ENCODE results near the gene CC2D2A. TPM values are rescaled to one million over a fixed set of nuclear protein-coding genes. Genes with fewer than 3 reads are reported as not detected.

Gene CC2D2A
- total and polyA plus RNA-seq, 7 donors: 1.6 to 4.7 (median 2.1) TPM

- peak in 1 of 4 donors; percentile 21 for ATAC-seq
- intact Hi-C loops (cut with DNase I): loop anchor here in 1 of 2 donors (10.0 kb wide), 1 partner anchor 335 kb away; no protein-coding TSS in a partner anchor
- 0 to 4% (median 2%) methylated on average over 3 of the region's 3 CpGs for WGBS, 3 donors
These were observed 420 bp downstream of the CC2D2A start for GRCh38 chr4:15470128-15470475.

GRCh38 chr4:15476396-15476795, 6.7 kb downstream of the CC2D2A start:
- DNase-seq (no peak), ATAC-seq (no peak)
- intact Hi-C loops (cut with DNase I): loop anchor here (5.0 to 10.0 kb wide), 3 partner anchors 176 to 526 kb away; no protein-coding TSS in a partner anchor
- peaks cover 0 to 11% of the 10 kb centered on the region in 2 donors for H3K36me3 ChIP-seq (ENCODE audit: insufficient read depth in 1 of 2, low read depth in 1 of 2)
- no peak overlapping the region for H3K4me3 ChIP-seq
- no peaks in the 10 kb centered on the region for H3K27me3 ChIP-seq (ENCODE audit: insufficient read depth in 3 of 3, low read length in 2 of 3)
- no peak overlapping the region for H3K27ac ChIP-seq
- H3K9me3 ChIP-seq: no peaks in the 10 kb centered on the region
- peaks cover 6% of the 10 kb centered on the region for H3K4me1 ChIP-seq
- no peak for TF ChIP-seq CTCF (IDR thresholded peaks at IDR 0.05)
- WGBS, 3 donors: 73 to 88% (median 87%) methylated on average over 5 of the region's 5 CpGs

More at GRCh38 chr4:15470128-15470475, 420 bp downstream of the CC2D2A start:
- Histone ChIP-seq H3K27ac (no peak overlapping the region), H3K4me1 (peaks cover 16% of the 10 kb centered on the region), H3K9me3 (no peaks in the 10 kb centered on the region), H3K27me3 (ENCODE audit: insufficient read depth in 3 of 3, low read length in 2 of 3) (no peaks in the 10 kb centered on the region), H3K4me3 (peak overlapping the region; percentile 75), H3K36me3 (ENCODE audit: insufficient read depth in 1 of 2, low read depth in 1 of 2) (no peaks in the 10 kb centered on the region)
- DNase-seq: no peak
- no peak for TF ChIP-seq CTCF (IDR thresholded peaks at IDR 0.05)

GRCh38 chr4:15478724-15479088, 9.0 kb downstream of the CC2D2A start:
- peak in 1 of 4 donors; percentile 35 for ATAC-seq
- no peaks in the 10 kb centered on the region for H3K9me3 ChIP-seq
- no peak for TF ChIP-seq CTCF (IDR thresholded peaks at IDR 0.05)
- no peaks in the 10 kb centered on the region for H3K4me1 ChIP-seq
- H3K36me3 ChIP-seq (ENCODE audit: insufficient read depth in 1 of 2, low read depth in 1 of 2): peaks cover 0 to 11% of the 10 kb centered on the region in 2 donors
- no peak overlapping the region for H3K4me3 ChIP-seq
- 57 to 74% (median 65%) methylated on average over 5 of the region's 5 CpGs for WGBS, 3 donors
- DNase-seq: no peak
- intact Hi-C loops (cut with DNase I): loop anchor here (2.0 to 10.0 kb wide), 4 partner anchors 174 to 524 kb away; partner anchors contain the start of gene FBXL5 (in 1 of the 2)
- H3K27ac ChIP-seq: no peak overlapping the region
- H3K27me3 ChIP-seq (ENCODE audit: insufficient read depth in 3 of 3, low read length in 2 of 3): no peaks in the 10 kb centered on the region

- Histone ChIP-seq H3K4me3 (peak overlapping the region; percentile 48), H3K27me3 (ENCODE audit: insufficient read depth in 3 of 3, low read length in 2 of 3) (no peaks in the 10 kb centered on the region), H3K4me1 (no peaks in the 10 kb centered on the region), H3K27ac (peak overlapping the region; percentile 14), H3K9me3 (no peaks in the 10 kb centered on the region), H3K36me3 (ENCODE audit: insufficient read depth in 1 of 2, low read depth in 1 of 2) (peaks cover 0 to 11% of the 10 kb centered on the region in 2 donors)
- peak; percentile 64 for TF ChIP-seq CTCF (IDR thresholded peaks at IDR 0.05)
- 16 to 30% (median 20%) methylated on average over 11 of the region's 11 CpGs for WGBS, 3 donors
- intact Hi-C loops (cut with DNase I): loop anchor here (2.0 to 10.0 kb wide), 4 partner anchors 173 to 523 kb away; partner anchors contain the start of gene FBXL5 (in 1 of the 2)
- DNase-seq (peak in 1 of 2 donors; percentile 58), ATAC-seq (peak; percentile 71 to 94 (median 82))
These were observed 9.6 kb downstream of the CC2D2A start for GRCh38 chr4:15479089-15479912.

All from psoas muscle (tissue), 8 donors.